ENCODE measurements around the gene DCAF8. TPM values are rescaled to one million over a fixed set of nuclear protein-coding genes. Genes with fewer than 3 reads are reported as not detected.
"Not testable (repeated sequence)": the region's sequence is repeated elsewhere in the genome, so short reads cannot be mapped to it uniquely, and the experiment has no call there.

Gene DCAF8
- total RNA-seq, 1 experiment from 2014 or later = 152 TPM

DNA sequence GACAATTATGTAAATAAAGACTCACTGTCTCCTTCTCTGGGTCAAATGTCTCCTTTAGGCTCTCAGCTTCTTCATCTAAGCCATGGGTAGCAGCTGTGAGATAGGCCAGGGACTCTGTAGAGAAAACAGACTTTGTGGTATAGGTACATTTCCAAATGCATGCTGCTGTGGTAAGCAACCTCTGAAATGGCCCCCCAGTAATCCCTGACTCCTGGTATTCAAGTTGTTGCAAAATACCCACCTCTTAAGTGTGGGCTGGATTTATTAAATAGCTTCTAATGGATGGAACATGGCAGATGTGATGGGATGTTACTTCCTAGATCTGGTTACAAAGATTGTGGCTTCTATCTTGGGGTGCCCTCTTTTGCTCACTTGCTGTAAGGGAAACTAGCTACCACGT is 33.7 kb upstream of the DCAF8 start:
- H3K27ac ChIP-seq = no peak overlapping the region
- intact Hi-C loops (cut with micrococcal nuclease; ENCODE audit: unreplicated experiment) = no loop called here
- peaks cover 48% of the 10 kb centered on the region for H3K36me3 ChIP-seq (ENCODE audit: low read depth)
- H3F3A ChIP-seq (ENCODE audit: insufficient read depth, low read depth) = peaks cover 11% of the 10 kb centered on the region
- TF ChIP-seq, protein P1, sequence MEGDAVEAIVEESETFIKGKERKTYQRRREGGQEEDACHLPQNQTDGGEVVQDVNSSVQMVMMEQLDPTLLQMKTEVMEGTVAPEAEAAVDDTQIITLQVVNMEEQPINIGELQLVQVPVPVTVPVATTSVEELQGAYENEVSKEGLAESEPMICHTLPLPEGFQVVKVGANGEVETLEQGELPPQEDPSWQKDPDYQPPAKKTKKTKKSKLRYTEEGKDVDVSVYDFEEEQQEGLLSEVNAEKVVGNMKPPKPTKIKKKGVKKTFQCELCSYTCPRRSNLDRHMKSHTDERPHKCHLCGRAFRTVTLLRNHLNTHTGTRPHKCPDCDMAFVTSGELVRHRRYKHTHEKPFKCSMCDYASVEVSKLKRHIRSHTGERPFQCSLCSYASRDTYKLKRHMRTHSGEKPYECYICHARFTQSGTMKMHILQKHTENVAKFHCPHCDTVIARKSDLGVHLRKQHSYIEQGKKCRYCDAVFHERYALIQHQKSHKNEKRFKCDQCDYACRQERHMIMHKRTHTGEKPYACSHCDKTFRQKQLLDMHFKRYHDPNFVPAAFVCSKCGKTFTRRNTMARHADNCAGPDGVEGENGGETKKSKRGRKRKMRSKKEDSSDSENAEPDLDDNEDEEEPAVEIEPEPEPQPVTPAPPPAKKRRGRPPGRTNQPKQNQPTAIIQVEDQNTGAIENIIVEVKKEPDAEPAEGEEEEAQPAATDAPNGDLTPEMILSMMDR (conservative IDR thresholded peaks at IDR 0.05) = no peak
- TF ChIP-seq EZH2 (IDR thresholded peaks at IDR 0.05; ENCODE audit: low read depth) = no peak
- H3K4me3 ChIP-seq = no peak overlapping the region
- no TSS peak for BruUV-seq (replicated peaks)
- H3K27me3 ChIP-seq (ENCODE audit: insufficient read depth, low read depth) = no peaks in the 10 kb centered on the region
- no peaks in the 10 kb centered on the region for H3K9me2 ChIP-seq (ENCODE audit: insufficient read depth)
- POLR2A ChIA-PET (ENCODE audit: unreplicated experiment) = no interaction called here
- no peak overlapping the region for H3K4me2 ChIP-seq
- no peak overlapping the region for H2AFZ ChIP-seq
- no peak for DNase-seq
- CTCF ChIA-PET = no interaction called here
- no peaks in the 10 kb centered on the region for H3K79me2 ChIP-seq (ENCODE audit: low read depth)
- H3K4me1 ChIP-seq (replicated peaks; ENCODE audit: insufficient read depth) = no peaks in the 10 kb centered on the region
- H4K20me1 ChIP-seq (ENCODE audit: insufficient read depth) = peaks cover 6% of the 10 kb centered on the region; the same call in 1 of the 2 replicates
- H3K9me3 ChIP-seq (ENCODE audit: insufficient read depth, low read depth) = no peaks in the 10 kb centered on the region

DNA sequence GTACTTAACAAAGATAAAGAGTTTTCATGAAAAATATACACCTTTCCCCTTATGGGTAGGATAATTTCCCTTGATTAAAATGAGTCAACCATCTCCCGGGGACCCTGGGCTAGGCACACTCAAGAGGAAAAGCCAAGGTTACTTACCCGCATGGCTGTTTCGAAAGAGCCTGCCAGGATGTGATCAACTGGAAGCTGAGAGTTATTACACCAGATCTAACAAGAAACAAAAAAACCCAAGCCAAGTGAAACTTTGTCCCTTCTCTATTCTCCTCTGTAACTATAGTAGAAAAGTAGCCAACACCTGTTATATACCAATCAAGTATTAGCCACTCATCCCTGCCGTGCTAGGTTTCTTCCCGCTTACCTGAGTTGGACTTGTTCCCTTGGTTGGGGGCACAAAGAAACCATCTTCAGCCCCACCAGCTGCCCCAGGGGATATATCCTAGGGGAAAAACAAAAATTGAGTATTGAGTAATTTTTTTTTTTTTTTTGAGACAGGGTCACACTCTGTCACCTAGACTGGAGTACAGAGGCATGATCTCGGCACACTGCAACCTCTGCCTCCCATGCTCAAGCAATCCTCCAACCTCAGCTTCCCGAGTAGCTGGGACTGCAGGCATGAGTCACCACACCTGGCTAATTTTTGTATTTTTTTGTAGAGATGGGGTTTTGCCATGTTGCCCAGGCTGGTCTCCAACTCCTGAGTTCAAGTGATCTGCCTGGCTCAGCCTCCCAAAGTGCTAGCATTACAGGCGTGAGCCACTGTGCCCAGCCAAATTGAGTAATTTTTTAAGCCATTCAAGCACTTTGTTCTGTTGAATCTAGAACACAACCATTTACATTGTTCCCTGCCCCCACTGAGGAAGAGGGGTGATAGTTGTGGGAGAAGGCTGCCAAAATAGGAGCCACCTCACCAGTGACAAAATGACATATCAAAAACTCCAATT is 30.9 kb upstream of the DCAF8 start:
- Histone ChIP-seq H3K9me2 (ENCODE audit: insufficient read depth) (no peaks in the 10 kb centered on the region), H3K27ac (no peak overlapping the region), H3K4me2 (no peak overlapping the region), H3K9me3 (ENCODE audit: insufficient read depth, low read depth) (no peaks in the 10 kb centered on the region), H3K27me3 (ENCODE audit: insufficient read depth, low read depth) (no peaks in the 10 kb centered on the region), H3K36me3 (ENCODE audit: low read depth) (peaks cover 44% of the 10 kb centered on the region), H2AFZ (no peak overlapping the region), H4K20me1 (ENCODE audit: insufficient read depth) (peaks cover 9% of the 10 kb centered on the region; the same call in 1 of the 2 replicates), H3K4me3 (no peak overlapping the region), H3K4me1 (replicated peaks; ENCODE audit: insufficient read depth) (no peaks in the 10 kb centered on the region), H3F3A (ENCODE audit: insufficient read depth, low read depth) (peaks cover 11% of the 10 kb centered on the region), H3K79me2 (ENCODE audit: low read depth) (no peaks in the 10 kb centered on the region)
- intact Hi-C loops (cut with micrococcal nuclease; ENCODE audit: unreplicated experiment) = no loop called here
- ChIA-PET CTCF (interaction anchor here (0.6 to 2.8 kb wide), 2 partner anchors 80 to 100 kb away, joined by 4 to 24 read pairs; no protein-coding TSS in a partner anchor), POLR2A (ENCODE audit: unreplicated experiment) (interaction anchor here (0.7 kb wide), 1 partner anchor 263 kb away, joined by 4 read pairs; no protein-coding TSS in a partner anchor)
- TF ChIP-seq, protein P1 (conservative IDR thresholded peaks at IDR 0.05) = no peak
- no peak for TF ChIP-seq EZH2 (IDR thresholded peaks at IDR 0.05; ENCODE audit: low read depth)
- no TSS peak for BruUV-seq (replicated peaks)
- DNase-seq = no peak

DNA sequence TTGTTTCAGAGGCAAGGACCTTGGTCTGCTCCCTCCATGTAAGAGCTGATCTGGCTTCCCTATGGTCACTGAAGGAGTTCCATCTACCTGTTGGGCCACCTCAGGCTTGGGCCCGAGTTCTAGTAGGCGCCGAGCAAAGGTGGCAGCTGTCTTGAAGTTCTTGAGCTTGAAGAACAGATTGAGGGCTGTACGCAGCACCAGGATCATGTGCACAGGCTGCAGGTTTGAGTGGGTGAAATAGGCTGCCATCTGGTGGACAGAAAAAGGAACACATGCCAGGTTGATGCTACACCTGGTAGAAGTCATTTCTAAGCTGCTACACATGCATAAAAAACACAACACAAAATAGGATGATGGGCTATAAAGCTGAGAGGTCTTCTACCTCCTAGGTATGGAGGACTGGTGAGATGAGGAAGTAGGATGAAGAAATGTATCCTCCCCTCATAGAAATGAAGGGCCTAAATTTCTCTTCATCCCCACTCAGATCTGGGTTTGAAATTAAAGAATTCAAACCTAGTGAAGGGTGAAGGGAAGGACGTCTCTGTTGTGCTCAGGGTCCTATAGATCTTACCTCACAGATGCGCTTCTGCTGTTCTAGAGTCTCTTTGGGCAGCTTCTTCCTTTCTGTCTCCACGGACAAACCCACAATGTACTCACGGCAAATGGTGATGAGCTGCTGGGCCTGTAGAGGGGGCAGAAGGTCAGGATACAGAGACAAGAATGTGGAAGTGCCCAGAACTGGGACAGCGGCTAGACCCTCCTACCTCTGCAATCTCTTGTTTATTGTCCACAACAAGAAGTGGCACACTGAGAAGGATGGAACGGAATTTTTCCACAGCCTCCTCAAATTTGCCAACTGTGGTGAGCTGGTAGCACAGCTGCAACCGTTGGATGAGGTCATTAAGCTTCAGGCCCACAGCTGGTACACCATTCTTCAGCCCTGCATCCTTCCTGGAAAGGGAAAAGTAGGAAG is 29.2 kb upstream of the DCAF8 start:
- POLR2A ChIA-PET (ENCODE audit: unreplicated experiment) = interaction anchor here (0.9 kb wide), 1 partner anchor 29 kb away, joined by 3 read pairs; the partner anchor contains the start of gene DCAF8
- Histone ChIP-seq H3K4me1 (replicated peaks; ENCODE audit: insufficient read depth) (peaks cover 6% of the 10 kb centered on the region), H2AFZ (no peak overlapping the region), H3K27me3 (ENCODE audit: insufficient read depth, low read depth) (no peaks in the 10 kb centered on the region), H3K4me2 (no peak overlapping the region), H3K27ac (no peak overlapping the region), H3F3A (ENCODE audit: insufficient read depth, low read depth) (peaks cover 20% of the 10 kb centered on the region), H3K9me3 (ENCODE audit: insufficient read depth, low read depth) (no peaks in the 10 kb centered on the region), H3K9me2 (ENCODE audit: insufficient read depth) (no peaks in the 10 kb centered on the region), H4K20me1 (ENCODE audit: insufficient read depth) (peaks cover 9% of the 10 kb centered on the region; the same call in 1 of the 2 replicates), H3K4me3 (no peak overlapping the region), H3K36me3 (ENCODE audit: low read depth) (peaks cover 29% of the 10 kb centered on the region), H3K79me2 (ENCODE audit: low read depth) (no peaks in the 10 kb centered on the region)
- TF ChIP-seq EZH2 (IDR thresholded peaks at IDR 0.05; ENCODE audit: low read depth) = no peak
- TF ChIP-seq, protein P1 (conservative IDR thresholded peaks at IDR 0.05) = peak; percentile 86
- peak; percentile 43 to 58 for DNase-seq
- CTCF ChIA-PET = interaction anchor here (0.6 to 2.8 kb wide), 15 partner anchors 29 to 250 kb away, joined by 3 to 24 read pairs (median 7); partner anchors contain the start of gene DCAF8
- no TSS peak for BruUV-seq (replicated peaks)
- intact Hi-C loops (cut with micrococcal nuclease; ENCODE audit: unreplicated experiment) = loop anchor here (1.0 kb wide), 3 partner anchors 98 to 206 kb away; no protein-coding TSS in a partner anchor

DNA sequence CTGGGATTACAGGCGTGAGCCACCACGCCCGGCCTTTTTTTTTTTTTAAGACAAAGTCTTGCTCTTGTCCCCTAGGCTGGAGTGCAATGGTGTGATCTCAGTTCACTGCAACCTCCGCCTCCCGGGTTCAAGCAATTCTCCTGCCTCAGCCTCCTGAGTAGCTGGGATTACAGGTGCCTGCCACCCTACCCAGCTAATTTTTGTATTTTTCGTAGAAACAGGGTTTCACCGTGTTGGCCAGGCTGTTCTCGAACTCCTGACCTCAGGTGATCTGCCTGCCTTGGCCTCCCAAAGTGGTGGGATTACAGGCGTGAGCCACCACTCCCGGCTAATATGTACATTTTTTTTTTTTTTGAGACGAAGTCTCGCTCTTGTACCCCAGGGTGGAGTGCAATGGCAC is 25.4 kb upstream of the DCAF8 start:
- POLR2A ChIA-PET (ENCODE audit: unreplicated experiment) = interaction anchor here (0.6 kb wide), 1 partner anchor 37 kb away, joined by 3 read pairs; no protein-coding TSS in a partner anchor
- H3K9me3 ChIP-seq (ENCODE audit: insufficient read depth, low read depth); H3K4me2 ChIP-seq; H3K9me2 ChIP-seq (ENCODE audit: insufficient read depth); H3K4me3 ChIP-seq; H3K27me3 ChIP-seq (ENCODE audit: insufficient read depth, low read depth); DNase-seq; H3K27ac ChIP-seq; BruUV-seq (replicated peaks); H2AFZ ChIP-seq; CTCF ChIA-PET: not testable (repeated sequence)
- H3K36me3 ChIP-seq (ENCODE audit: low read depth) = peaks cover 18% of the 10 kb centered on the region
- peaks cover 37% of the 10 kb centered on the region; the same call in 1 of the 2 replicates for H3F3A ChIP-seq (ENCODE audit: insufficient read depth, low read depth)
- H3K4me1 ChIP-seq (replicated peaks; ENCODE audit: insufficient read depth) = peaks cover 32% of the 10 kb centered on the region
- intact Hi-C loops (cut with micrococcal nuclease; ENCODE audit: unreplicated experiment) = loop anchor here (5.0 kb wide), 1 partner anchor 70 kb away; no protein-coding TSS in a partner anchor
- H4K20me1 ChIP-seq (ENCODE audit: insufficient read depth) = peaks cover 17% of the 10 kb centered on the region
- H3K79me2 ChIP-seq (ENCODE audit: low read depth) = peaks cover 21% of the 10 kb centered on the region

Data from PC-9 (cell line).